Panc1 (cell line): Measurements from ENCODE around the gene CDH23. TPM values are rescaled to one million over a fixed set of nuclear protein-coding genes. Genes with fewer than 3 reads are reported as not detected.

Experiments
- ATAC-seq: fragments of 200-7000 bp; cut with Tn5 transposase; 2 replicates; pipeline ENCODE4 v1.9.1; 2020; ENCODE audit warnings: mild to moderate bottlenecking, moderate library complexity
- BruUV-seq: library from RNA; stranded (reverse); fragments of 400-500 nt; replicated peaks from 2 replicates; lab custom pipeline; 2021; lab: Mats Ljungman, UMichigan
- CTCF ChIA-PET: fragments of 300-600 bp; sonication (Branson Sonifier 250); formaldehyde crosslinking; loops from one replicate; lab custom pipeline; 2022; ENCODE audit warnings: antibody characterized with exemption; lab: Charles Lee
- POLR2A ChIA-PET: fragments of 300-600 bp; sonication (Branson Sonifier 250); formaldehyde crosslinking; loops from one replicate; lab custom pipeline; 2022; ENCODE audit warnings: antibody characterized with exemption; lab: Charles Lee
- DNase-seq: peaks from one replicate; pipeline ENCODE4 v3.0.0-alpha.2; 2010; ENCODE audit warnings: low read depth, low spot score
- H3K27ac ChIP-seq: 2 replicates; pipeline ENCODE4 v1.5.1; 2011; ENCODE audit warnings: mild to moderate bottlenecking, low read length, inconsistent platforms
- H3K27me3 ChIP-seq: fragments of 200-500 bp; sonication (Bioruptor generic); 2 replicates; pipeline ENCODE4 v1.6.0; 2014; ENCODE audit warnings: low read length, inconsistent platforms; ENCODE audit not compliant: control insufficient read depth, insufficient read depth
- H3K36me3 ChIP-seq: fragments of 200-500 bp; sonication (Bioruptor generic); 2 replicates; pipeline ENCODE4 v1.5.1; 2014; ENCODE audit warnings: inconsistent platforms, mild to moderate bottlenecking, low read length, moderate library complexity; ENCODE audit not compliant: control insufficient read depth, insufficient read depth
- H3K4me1 ChIP-seq: 2 replicates; pipeline ENCODE4 v1.5.1; 2011; ENCODE audit warnings: inconsistent platforms, mild to moderate bottlenecking, low read length, moderate library complexity; ENCODE audit not compliant: control insufficient read depth, insufficient read depth
- H3K4me3 ChIP-seq, 2 experiments: 2 replicates each; pipeline ENCODE4 v1.5.1; 2011 to 2012; ENCODE audit warnings: low read depth in 2 of 2, low read length in 2 of 2, mild to moderate bottlenecking in 2 of 2, inconsistent platforms in 1 of 2, moderate library complexity in 1 of 2
- H3K9me3 ChIP-seq: fragments of 200-500 bp; sonication (Bioruptor generic); 2 replicates; pipeline ENCODE4 v1.5.1; 2014; ENCODE audit warnings: low read depth, mild to moderate bottlenecking, inconsistent platforms, low read length, moderate library complexity; ENCODE audit not compliant: control insufficient read depth, insufficient read depth
- POLR2AphosphoS5 ChIP-seq: IDR thresholded peaks from 2 replicates; pipeline ENCODE4 v1.6.1; 2012; ENCODE audit warnings: mild to moderate bottlenecking, low read depth, low read length, moderate library complexity
- SIN3A ChIP-seq: IDR thresholded peaks from 2 replicates; pipeline ENCODE4 v1.6.1; 2012; ENCODE audit warnings: low read depth, mild to moderate bottlenecking, low read length, moderate library complexity, borderline replicate concordance; ENCODE audit not compliant: insufficient read depth
- TCF7L2 ChIP-seq: IDR thresholded peaks from 2 replicates; pipeline ENCODE4 v1.6.1; 2011; ENCODE audit warnings: mild to moderate bottlenecking, low read depth, low read length, inconsistent platforms
- in situ Hi-C: cut with HindIII; loops from 2 replicates; pipeline ENCODE4 v1.10.0; 2016; ENCODE audit warnings: low sequenced_read_pairs, low pct_unique_long_range_greater_than_20kb
- intact Hi-C: fragments of 100-400 bp; cut with micrococcal nuclease; formaldehyde crosslinking; loops from one replicate; pipeline ENCODE4 v1.10.0; 2022; ENCODE audit not compliant: unreplicated experiment
- total RNA-seq: library from RNA; stranded (reverse); gene quantifications from one replicate; pipeline ENCODE4 v1.2.1, GENCODE V29; 2021; ENCODE audit not compliant: unreplicated experiment
- TF ChIP-seq, protein P1 (sequence below), 2 experiments: IDR thresholded peaks; 2 replicates each; pipeline ENCODE4 v1.6.1; 2011 to 2012; ENCODE audit warnings: low read depth in 2 of 2, control low read depth in 1 of 2, low read length in 1 of 2, mild to moderate bottlenecking in 1 of 2, moderate library complexity in 1 of 2; ENCODE audit not compliant: insufficient read depth in 1 of 2
- TF ChIP-seq, protein P2 (sequence below): fragments of 450-650 bp; IDR thresholded peaks from 2 replicates; pipeline ENCODE4 v1.5.1; 2017; ENCODE audit warnings: mild to moderate bottlenecking

Gene CDH23
- total RNA-seq, 1 experiment from 2014 or later = 2.7 TPM

DNA sequence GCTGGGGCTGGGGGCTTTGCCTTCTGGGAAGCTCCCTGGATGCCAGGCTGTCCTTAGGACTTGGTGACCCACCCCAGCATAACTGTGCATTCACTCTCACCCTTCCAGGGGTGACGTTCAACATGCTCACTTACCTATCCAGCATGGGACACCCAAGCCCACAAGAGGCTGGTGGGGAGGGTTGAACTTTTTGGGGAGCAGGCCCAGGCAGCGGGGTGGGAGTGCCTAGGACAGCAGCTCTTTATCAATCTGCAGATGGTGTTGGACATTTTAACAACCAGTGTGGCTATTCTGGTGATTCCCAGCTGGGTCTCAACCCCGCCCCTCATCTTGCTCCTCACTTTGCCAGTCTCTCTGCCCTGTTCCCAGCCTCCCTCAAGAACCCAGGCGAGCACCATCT is 86.4 kb downstream of the CDH23 start:
- no peaks in the 10 kb centered on the region for H3K4me1 ChIP-seq
- no peaks in the 10 kb centered on the region for H3K36me3 ChIP-seq
- CTCF ChIA-PET = interaction anchor here (0.5 kb wide), 1 partner anchor 126 kb away, joined by 6 read pairs; no protein-coding TSS in a partner anchor
- peaks cover 16% of the 10 kb centered on the region; the same call in 1 of the 2 replicates for H3K27me3 ChIP-seq
- in situ Hi-C loops (no loop called here), intact Hi-C loops (no loop called here)
- no TSS peak for BruUV-seq
- no peak for DNase-seq
- H3K9me3 ChIP-seq = no peaks in the 10 kb centered on the region
- no peak for ATAC-seq
- POLR2A ChIA-PET = no interaction called here
- H3K27ac ChIP-seq = no peak overlapping the region
- no peak overlapping the region for H3K4me3 ChIP-seq
- TF ChIP-seq POLR2AphosphoS5 = no peak
- TF ChIP-seq, protein P1, sequence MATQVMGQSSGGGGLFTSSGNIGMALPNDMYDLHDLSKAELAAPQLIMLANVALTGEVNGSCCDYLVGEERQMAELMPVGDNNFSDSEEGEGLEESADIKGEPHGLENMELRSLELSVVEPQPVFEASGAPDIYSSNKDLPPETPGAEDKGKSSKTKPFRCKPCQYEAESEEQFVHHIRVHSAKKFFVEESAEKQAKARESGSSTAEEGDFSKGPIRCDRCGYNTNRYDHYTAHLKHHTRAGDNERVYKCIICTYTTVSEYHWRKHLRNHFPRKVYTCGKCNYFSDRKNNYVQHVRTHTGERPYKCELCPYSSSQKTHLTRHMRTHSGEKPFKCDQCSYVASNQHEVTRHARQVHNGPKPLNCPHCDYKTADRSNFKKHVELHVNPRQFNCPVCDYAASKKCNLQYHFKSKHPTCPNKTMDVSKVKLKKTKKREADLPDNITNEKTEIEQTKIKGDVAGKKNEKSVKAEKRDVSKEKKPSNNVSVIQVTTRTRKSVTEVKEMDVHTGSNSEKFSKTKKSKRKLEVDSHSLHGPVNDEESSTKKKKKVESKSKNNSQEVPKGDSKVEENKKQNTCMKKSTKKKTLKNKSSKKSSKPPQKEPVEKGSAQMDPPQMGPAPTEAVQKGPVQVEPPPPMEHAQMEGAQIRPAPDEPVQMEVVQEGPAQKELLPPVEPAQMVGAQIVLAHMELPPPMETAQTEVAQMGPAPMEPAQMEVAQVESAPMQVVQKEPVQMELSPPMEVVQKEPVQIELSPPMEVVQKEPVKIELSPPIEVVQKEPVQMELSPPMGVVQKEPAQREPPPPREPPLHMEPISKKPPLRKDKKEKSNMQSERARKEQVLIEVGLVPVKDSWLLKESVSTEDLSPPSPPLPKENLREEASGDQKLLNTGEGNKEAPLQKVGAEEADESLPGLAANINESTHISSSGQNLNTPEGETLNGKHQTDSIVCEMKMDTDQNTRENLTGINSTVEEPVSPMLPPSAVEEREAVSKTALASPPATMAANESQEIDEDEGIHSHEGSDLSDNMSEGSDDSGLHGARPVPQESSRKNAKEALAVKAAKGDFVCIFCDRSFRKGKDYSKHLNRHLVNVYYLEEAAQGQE (IDR thresholded peaks at IDR 0.05; ENCODE audit: insufficient read depth in 1 of 2, low read depth in 2 of 2, low read length in 1 of 2) = no peak
- TF ChIP-seq SIN3A = no peak
- no peak for TF ChIP-seq TCF7L2
- TF ChIP-seq, protein P2, sequence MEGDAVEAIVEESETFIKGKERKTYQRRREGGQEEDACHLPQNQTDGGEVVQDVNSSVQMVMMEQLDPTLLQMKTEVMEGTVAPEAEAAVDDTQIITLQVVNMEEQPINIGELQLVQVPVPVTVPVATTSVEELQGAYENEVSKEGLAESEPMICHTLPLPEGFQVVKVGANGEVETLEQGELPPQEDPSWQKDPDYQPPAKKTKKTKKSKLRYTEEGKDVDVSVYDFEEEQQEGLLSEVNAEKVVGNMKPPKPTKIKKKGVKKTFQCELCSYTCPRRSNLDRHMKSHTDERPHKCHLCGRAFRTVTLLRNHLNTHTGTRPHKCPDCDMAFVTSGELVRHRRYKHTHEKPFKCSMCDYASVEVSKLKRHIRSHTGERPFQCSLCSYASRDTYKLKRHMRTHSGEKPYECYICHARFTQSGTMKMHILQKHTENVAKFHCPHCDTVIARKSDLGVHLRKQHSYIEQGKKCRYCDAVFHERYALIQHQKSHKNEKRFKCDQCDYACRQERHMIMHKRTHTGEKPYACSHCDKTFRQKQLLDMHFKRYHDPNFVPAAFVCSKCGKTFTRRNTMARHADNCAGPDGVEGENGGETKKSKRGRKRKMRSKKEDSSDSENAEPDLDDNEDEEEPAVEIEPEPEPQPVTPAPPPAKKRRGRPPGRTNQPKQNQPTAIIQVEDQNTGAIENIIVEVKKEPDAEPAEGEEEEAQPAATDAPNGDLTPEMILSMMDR = no peak

DNA sequence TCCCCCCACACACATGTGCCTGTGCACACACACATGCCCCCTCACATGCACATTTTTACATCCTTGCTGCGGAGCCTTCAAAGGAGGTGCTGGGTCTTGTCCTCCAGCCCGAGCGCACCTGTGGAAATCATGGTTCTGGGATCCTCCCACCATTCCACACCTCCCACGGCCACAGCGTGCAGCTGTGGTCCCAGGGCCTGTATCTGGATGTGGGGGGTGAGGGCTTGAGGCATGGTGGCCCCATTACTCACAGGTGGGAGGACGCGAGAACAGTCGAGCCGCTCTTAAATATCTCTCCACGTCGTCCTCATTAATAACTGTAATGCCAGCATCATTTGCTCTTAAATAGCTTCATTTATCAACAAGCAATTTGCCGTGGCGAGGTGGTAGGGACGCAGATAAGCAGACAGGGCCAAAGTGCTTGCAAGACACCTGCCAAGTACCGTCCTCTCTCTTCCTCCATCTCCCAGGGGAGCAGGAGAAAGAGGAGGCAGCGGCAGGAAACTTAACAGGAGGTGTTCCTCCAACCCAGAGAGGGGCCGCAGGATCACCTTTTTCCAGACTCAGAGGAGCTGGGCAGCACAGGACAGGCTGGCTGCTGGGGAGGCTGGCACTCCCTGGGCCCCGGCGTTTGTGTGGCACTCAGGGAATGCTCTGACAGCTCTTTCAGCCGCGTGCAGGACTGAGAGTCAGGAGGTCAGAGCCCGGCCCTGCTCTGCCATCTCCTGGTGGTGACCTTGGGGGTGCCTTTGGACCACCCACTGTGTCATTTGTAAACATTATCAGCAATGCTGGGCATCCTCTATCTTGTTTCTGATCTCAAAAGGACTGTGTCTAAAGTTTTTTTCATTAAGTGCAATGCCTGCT is 87.4 kb downstream of the CDH23 start:
- in situ Hi-C loops (no loop called here), intact Hi-C loops (no loop called here)
- TF ChIP-seq SIN3A (no peak), POLR2AphosphoS5 (no peak), TCF7L2 (no peak)
- TF ChIP-seq, protein P1 (IDR thresholded peaks at IDR 0.05; ENCODE audit: insufficient read depth in 1 of 2, low read depth in 2 of 2, low read length in 1 of 2) = no peak
- TF ChIP-seq, protein P2 = no peak
- H3K9me3 ChIP-seq = peaks cover 5% of the 10 kb centered on the region; the same call in 1 of the 2 replicates
- H3K36me3 ChIP-seq = no peaks in the 10 kb centered on the region
- DNase-seq = no peak
- BruUV-seq = no TSS peak
- H3K27me3 ChIP-seq = peaks cover 11% of the 10 kb centered on the region; the same call in 1 of the 2 replicates
- H3K27ac ChIP-seq = no peak overlapping the region
- POLR2A ChIA-PET = no interaction called here
- no peak overlapping the region for H3K4me3 ChIP-seq
- CTCF ChIA-PET = no interaction called here
- no peaks in the 10 kb centered on the region for H3K4me1 ChIP-seq
- peak; percentile 56; the same call in 1 of the 2 replicates for ATAC-seq
